SK-N-MC (cell line): Measurements from ENCODE around the gene SLC36A3.
A peak's percentile ranks its signal among the peaks of the same experiment; 100 is the strongest.

Experiments used
- DNase-seq: peaks from one replicate; pipeline ENCODE4 v3.0.0-alpha.2; 2011; ENCODE audit warnings: low read depth, low spot score
- H3K27ac ChIP-seq: fragments of 200-600 bp; sonication (generic); 2 replicates; pipeline ENCODE4 v1.5.1; 2016; ENCODE audit warnings: mixed run types
- H3K36me3 ChIP-seq: fragments of 200-600 bp; sonication (generic); 2 replicates; pipeline ENCODE4 v1.6.1; 2017; ENCODE audit warnings: antibody characterized with exemption, low read length, mixed read lengths; ENCODE audit not compliant: insufficient read depth
- H3K4me3 ChIP-seq: fragments of 200-600 bp; sonication (generic); 2 replicates; pipeline ENCODE4 v1.5.1; 2016
- H3K9ac ChIP-seq: fragments of 200-600 bp; sonication (generic); 2 replicates; pipeline ENCODE4 v1.8.0; 2017; ENCODE audit warnings: mixed run types, mixed read lengths; ENCODE audit not compliant: insufficient read length
- H3K9me3 ChIP-seq: fragments of 200-600 bp; sonication (generic); 2 replicates; pipeline ENCODE4 v1.6.1; 2017; ENCODE audit warnings: low read depth, mild to moderate bottlenecking, antibody characterized with exemption, low read length, moderate library complexity, mixed read lengths
- EZH2 ChIP-seq: fragments of 200-600 bp; sonication (generic); IDR thresholded peaks from one replicate; pipeline ENCODE4 v1.6.1; 2017; ENCODE audit warnings: antibody characterized with exemption
- FOXP2 ChIP-seq: optimal IDR thresholded peaks from 2 replicates; pipeline ENCODE3; 2011; ENCODE audit warnings: mild to moderate bottlenecking, moderate library complexity; ENCODE audit not compliant: insufficient read depth; ENCODE audit errors: extremely low read length, control extremely low read depth
- POLR2AphosphoS5 ChIP-seq: IDR thresholded peaks from 2 replicates; pipeline ENCODE4 v1.6.1; 2012; ENCODE audit warnings: mild to moderate bottlenecking, low read depth, low read length, borderline replicate concordance

The SLC36A3 gene

GRCh38 chr5:151252762-151253604 lies 50.6 kb downstream of the SLC36A3 start, which contains the start of gene GM2A:
TSS of gene GM2A (plus strand) at chr5:151253185. CDS start at chr5:151253217, 32 bp downstream.
- H3K36me3 ChIP-seq = no peaks in the 10 kb centered on the region
- H3K4me3 ChIP-seq = peak within 1 kb of the TSS; percentile 86
- DNase-seq = peak; percentile 87
- no peaks in the 10 kb centered on the region for H3K9me3 ChIP-seq
- no peak within 1 kb of the TSS for H3K27ac ChIP-seq
- TF ChIP-seq POLR2AphosphoS5 (peak; percentile 65), FOXP2 (no peak), EZH2 (no peak)
- peak within 1 kb of the TSS; percentile 64 for H3K9ac ChIP-seq

- Histone ChIP-seq H3K9me3 (no peaks in the 10 kb centered on the region), H3K27ac (no peak overlapping the region), H3K9ac (no peak overlapping the region), H3K36me3 (no peaks in the 10 kb centered on the region), H3K4me3 (no peak overlapping the region)
- TF ChIP-seq EZH2 (no peak), POLR2AphosphoS5 (no peak), FOXP2 (no peak)
- no peak for DNase-seq
Measured at GRCh38 chr5:151251621-151252020, 51.9 kb downstream of the SLC36A3 start.

GRCh38 chr5:151251001-151251551 lies 52.5 kb downstream of the SLC36A3 start:
- no peak overlapping the region for H3K9ac ChIP-seq
- no peaks in the 10 kb centered on the region for H3K36me3 ChIP-seq
- DNase-seq = no peak
- H3K27ac ChIP-seq = no peak overlapping the region
- H3K4me3 ChIP-seq = no peak overlapping the region
- TF ChIP-seq POLR2AphosphoS5 (no peak), EZH2 (no peak), FOXP2 (no peak)
- no peaks in the 10 kb centered on the region for H3K9me3 ChIP-seq

- no peaks in the 10 kb centered on the region for H3K36me3 ChIP-seq
- H3K9me3 ChIP-seq = no peaks in the 10 kb centered on the region
- TF ChIP-seq EZH2 (no peak), POLR2AphosphoS5 (no peak), FOXP2 (no peak)
- H3K27ac ChIP-seq = no peak overlapping the region
- no peak overlapping the region for H3K4me3 ChIP-seq
- no peak for DNase-seq
- no peak overlapping the region for H3K9ac ChIP-seq
Measured at GRCh38 chr5:151250346-151251000, 53.1 kb downstream of the SLC36A3 start.

- TF ChIP-seq EZH2 (no peak), FOXP2 (no peak), POLR2AphosphoS5 (no peak)
- no peak overlapping the region for H3K9ac ChIP-seq
- H3K27ac ChIP-seq = no peak overlapping the region
- H3K9me3 ChIP-seq = no peaks in the 10 kb centered on the region
- H3K4me3 ChIP-seq = no peak overlapping the region
- no peak for DNase-seq
- no peaks in the 10 kb centered on the region for H3K36me3 ChIP-seq
Measured at GRCh38 chr5:151249281-151249680, 54.3 kb downstream of the SLC36A3 start.

GRCh38 chr5:151248651-151249050 lies 54.9 kb downstream of the SLC36A3 start:
- H3K9me3 ChIP-seq = no peaks in the 10 kb centered on the region
- H3K9ac ChIP-seq = no peak overlapping the region
- TF ChIP-seq FOXP2 = no peak
- TF ChIP-seq EZH2 = no peak
- TF ChIP-seq POLR2AphosphoS5 = no peak
- H3K4me3 ChIP-seq = no peak overlapping the region
- DNase-seq = no peak
- no peak overlapping the region for H3K27ac ChIP-seq
- H3K36me3 ChIP-seq = no peaks in the 10 kb centered on the region

- TF ChIP-seq EZH2 (no peak), FOXP2 (no peak), POLR2AphosphoS5 (no peak)
- DNase-seq = no peak
- no peaks in the 10 kb centered on the region for H3K36me3 ChIP-seq
- H3K4me3 ChIP-seq = no peak overlapping the region
- no peaks in the 10 kb centered on the region for H3K9me3 ChIP-seq
- no peak overlapping the region for H3K9ac ChIP-seq
- no peak overlapping the region for H3K27ac ChIP-seq
Measured at GRCh38 chr5:151245680-151246219, 57.8 kb downstream of the SLC36A3 start.

GRCh38 chr5:151244206-151244605 lies 59.4 kb downstream of the SLC36A3 start:
- Histone ChIP-seq H3K27ac (no peak overlapping the region), H3K9ac (no peak overlapping the region), H3K9me3 (no peaks in the 10 kb centered on the region), H3K4me3 (no peak overlapping the region), H3K36me3 (no peaks in the 10 kb centered on the region)
- no peak for TF ChIP-seq FOXP2
- no peak for TF ChIP-seq POLR2AphosphoS5
- no peak for TF ChIP-seq EZH2
- DNase-seq = no peak
